ENCODE results near the gene SHANK3. TPM values are rescaled to one million over a fixed set of nuclear protein-coding genes. Genes with fewer than 3 reads are reported as not detected.
"Not testable (repeated sequence)": the region's sequence is repeated elsewhere in the genome, so short reads cannot be mapped to it uniquely, and the experiment has no call there.

The SHANK3 gene
- polyA plus RNA-seq, 1 donor (not counting 4 experiments of a cell fraction or from before 2014, with no cell fraction given): 1.00 TPM

GRCh38 chr22:50633771-50634170 is 38.9 kb upstream of the SHANK3 start:
- no peaks in the 10 kb centered on the region for H3K79me2 ChIP-seq (ENCODE audit: control insufficient read depth, insufficient read depth, low read length)
- peaks cover 1% of the 10 kb centered on the region for H3K4me1 ChIP-seq (ENCODE audit: control insufficient read depth, extremely low read depth, insufficient read depth, low read length)
- DNase-seq (ENCODE audit: low read depth, low spot score): no peak
- no peak for TF ChIP-seq CTCF (optimal IDR thresholded peaks at IDR 0.05 in 1 of 3, IDR thresholded peaks at IDR 0.05 in 1 of 3, conservative IDR thresholded peaks at IDR 0.05 in 1 of 3; ENCODE audit: extremely low read depth in 1 of 3, insufficient read depth in 2 of 3, low read length in 3 of 3)
- no peak for TF ChIP-seq EZH2 (IDR thresholded peaks at IDR 0.05; ENCODE audit: low read length)
- dilution Hi-C loops (cut with MboI; ENCODE audit: extremely low pct_ligation_motif_present, low sequenced_read_pairs): no loop called here
- H3K27me3 ChIP-seq (ENCODE audit: control insufficient read depth, extremely low read depth, insufficient read depth, low read length): no peaks in the 10 kb centered on the region
- no peak overlapping the region for H3K9ac ChIP-seq (ENCODE audit: control insufficient read depth, extremely low read depth, insufficient read depth, low read length)
- FAIRE-seq: no peak
- no peak overlapping the region for H3K27ac ChIP-seq (ENCODE audit: control insufficient read depth, insufficient read depth, low read length)
- H3K9me1 ChIP-seq (ENCODE audit: control insufficient read depth, extremely low read depth, insufficient read depth, low read length): no peaks in the 10 kb centered on the region
- no peaks in the 10 kb centered on the region for H3K36me3 ChIP-seq (ENCODE audit: control insufficient read depth in 2 of 2, extremely low read depth in 1 of 2, insufficient read depth in 2 of 2, low read length in 2 of 2)
- no peaks in the 10 kb centered on the region for H3K9me3 ChIP-seq (ENCODE audit: control insufficient read depth, low read depth, low read length)
- H4K20me1 ChIP-seq (ENCODE audit: control insufficient read depth, extremely low read depth, insufficient read depth, low read length): no peaks in the 10 kb centered on the region
- no peak overlapping the region for H2AFZ ChIP-seq (ENCODE audit: control insufficient read depth, low read length)
- H3K4me2 ChIP-seq (ENCODE audit: control insufficient read depth, extremely low read depth, insufficient read depth, low read depth, low read length): no peak overlapping the region
- no peak overlapping the region for H3K4me3 ChIP-seq (ENCODE audit: control insufficient read depth in 2 of 3, extremely low read depth in 1 of 3, insufficient read depth in 2 of 3, low read depth in 1 of 3, low read length in 3 of 3)

GRCh38 chr22:50635591-50635990 is 37.0 kb upstream of the SHANK3 start:
- Histone ChIP-seq H3K9me1 (ENCODE audit: control insufficient read depth, extremely low read depth, insufficient read depth, low read length) (no peaks in the 10 kb centered on the region), H4K20me1 (ENCODE audit: control insufficient read depth, extremely low read depth, insufficient read depth, low read length) (no peaks in the 10 kb centered on the region), H3K4me1 (ENCODE audit: control insufficient read depth, extremely low read depth, insufficient read depth, low read length) (no peaks in the 10 kb centered on the region), H3K27me3 (ENCODE audit: control insufficient read depth, extremely low read depth, insufficient read depth, low read length) (no peaks in the 10 kb centered on the region), H3K4me3 (ENCODE audit: control insufficient read depth in 2 of 3, extremely low read depth in 1 of 3, insufficient read depth in 2 of 3, low read depth in 1 of 3, low read length in 3 of 3) (no peak overlapping the region), H3K27ac (ENCODE audit: control insufficient read depth, insufficient read depth, low read length) (no peak overlapping the region), H3K79me2 (ENCODE audit: control insufficient read depth, insufficient read depth, low read length) (no peaks in the 10 kb centered on the region), H2AFZ (ENCODE audit: control insufficient read depth, low read length) (no peak overlapping the region), H3K9ac (ENCODE audit: control insufficient read depth, extremely low read depth, insufficient read depth, low read length) (no peak overlapping the region), H3K36me3 (ENCODE audit: control insufficient read depth in 2 of 2, extremely low read depth in 1 of 2, insufficient read depth in 2 of 2, low read length in 2 of 2) (no peaks in the 10 kb centered on the region), H3K4me2 (ENCODE audit: control insufficient read depth, extremely low read depth, insufficient read depth, low read depth, low read length) (no peak overlapping the region), H3K9me3 (ENCODE audit: control insufficient read depth, low read depth, low read length) (no peaks in the 10 kb centered on the region)
- DNase-seq (ENCODE audit: low read depth, low spot score): no peak
- FAIRE-seq: no peak
- dilution Hi-C loops (cut with MboI; ENCODE audit: extremely low pct_ligation_motif_present, low sequenced_read_pairs): no loop called here
- no peak for TF ChIP-seq EZH2 (IDR thresholded peaks at IDR 0.05; ENCODE audit: low read length)
- TF ChIP-seq CTCF (optimal IDR thresholded peaks at IDR 0.05 in 1 of 3, IDR thresholded peaks at IDR 0.05 in 1 of 3, conservative IDR thresholded peaks at IDR 0.05 in 1 of 3; ENCODE audit: extremely low read depth in 1 of 3, insufficient read depth in 2 of 3, low read length in 3 of 3): no peak

- dilution Hi-C loops (cut with MboI; ENCODE audit: extremely low pct_ligation_motif_present, low sequenced_read_pairs); H3K27ac ChIP-seq (ENCODE audit: control insufficient read depth, insufficient read depth, low read length); H3K4me3 ChIP-seq (ENCODE audit: control insufficient read depth in 2 of 3, extremely low read depth in 1 of 3, insufficient read depth in 2 of 3, low read depth in 1 of 3, low read length in 3 of 3); H3K4me1 ChIP-seq (ENCODE audit: control insufficient read depth, extremely low read depth, insufficient read depth, low read length); H3K9me1 ChIP-seq (ENCODE audit: control insufficient read depth, extremely low read depth, insufficient read depth, low read length); H3K9ac ChIP-seq (ENCODE audit: control insufficient read depth, extremely low read depth, insufficient read depth, low read length); H3K36me3 ChIP-seq (ENCODE audit: control insufficient read depth in 2 of 2, extremely low read depth in 1 of 2, insufficient read depth in 2 of 2, low read length in 2 of 2); H3K9me3 ChIP-seq (ENCODE audit: control insufficient read depth, low read depth, low read length); FAIRE-seq; H2AFZ ChIP-seq (ENCODE audit: control insufficient read depth, low read length); H3K79me2 ChIP-seq (ENCODE audit: control insufficient read depth, insufficient read depth, low read length); H3K4me2 ChIP-seq (ENCODE audit: control insufficient read depth, extremely low read depth, insufficient read depth, low read depth, low read length); DNase-seq (ENCODE audit: low read depth, low spot score); H4K20me1 ChIP-seq (ENCODE audit: control insufficient read depth, extremely low read depth, insufficient read depth, low read length): not testable (repeated sequence)
- H3K27me3 ChIP-seq (ENCODE audit: control insufficient read depth, extremely low read depth, insufficient read depth, low read length): peaks cover 36% of the 10 kb centered on the region
Observed at GRCh38 chr22:50640296-50640695, 32.3 kb upstream of the SHANK3 start.
